Cardiac ventricle fibroblast (primary cell): ENCODE results near the gene GPX3. TPM values are rescaled to one million over a fixed set of nuclear protein-coding genes. Genes with fewer than 3 reads are reported as not detected.

ENCODE experiments used
- total RNA-seq: library from RNA; depleted of rRNA; stranded (reverse); fragments of >200 nt; gene quantifications from 2 replicates; pipeline ENCODE4 v1.2.3, GENCODE V29; 2015

GPX3 gene
- total RNA-seq: 82.0 and 82.4 TPM in 2 replicates

GRCh38 chr5:151020304-151021110 lies at the start of gene GPX3:
Gene GPX3 (plus strand): TSS chr5:151020591. CDS start chr5:151020655, 64 bp downstream.

Other genes starting within 250 kb of the GPX3 start
- gene SMIM3, start 241.8 kb upstream of the GPX3 start, total RNA-seq: 53.3 and 62.1 TPM in 2 replicates
- not detected in 2 replicates for gene IRGM, start 174.1 kb upstream of the GPX3 start, total RNA-seq
- gene ZNF300, start 115.6 kb upstream of the GPX3 start, total RNA-seq: 2.6 and 3.8 TPM in 2 replicates
- gene TNIP1, start 60.4 kb downstream of the GPX3 start, total RNA-seq: 64.3 and 74.6 TPM in 2 replicates
- 254 and 255 TPM in 2 replicates for gene ANXA6, start 137.2 kb downstream of the GPX3 start, total RNA-seq
- gene CCDC69, start 203.5 kb downstream of the GPX3 start, total RNA-seq: 9.3 and 11.7 TPM in 2 replicates
- gene GM2A, start 232.6 kb downstream of the GPX3 start, total RNA-seq: 22.0 and 26.1 TPM in 2 replicates